ENCODE data around the gene WSCD2. TPM values are rescaled to one million over a fixed set of nuclear protein-coding genes. Genes with fewer than 3 reads are reported as not detected.

Gene WSCD2
- polyA plus RNA-seq, 3 donors: not detected

- Histone ChIP-seq H3K4me3 (replicated peaks in 1 of 3; ENCODE audit: low read depth in 2 of 3, low read length in 3 of 3) (peak overlapping the region in 1 of 3 experiments; percentile 55), H3K9me3 (replicated peaks in 1 of 2; ENCODE audit: control insufficient read depth in 1 of 2, insufficient read depth in 1 of 2, low read length in 2 of 2) (no peaks in the 10 kb centered on the region), H3K79me2 (ENCODE audit: insufficient read depth, low read length) (no peaks in the 10 kb centered on the region), H3K9ac (ENCODE audit: insufficient read depth, low read length, poor library complexity, severe bottlenecking) (no peak overlapping the region), H2AFZ (ENCODE audit: insufficient read depth, low read depth, low read length, poor library complexity, severe bottlenecking) (peak overlapping the region; percentile 60), H3K27me3 (ENCODE audit: control insufficient read depth in 2 of 2, insufficient read depth in 2 of 2, low read length in 2 of 2) (peaks cover 0 to 4% of the 10 kb centered on the region in 2 donors), H3K4me1 (ENCODE audit: control insufficient read depth in 1 of 2, insufficient read depth in 2 of 2, low read length in 2 of 2) (peaks cover 29 to 32% of the 10 kb centered on the region in 2 donors), H3K4me2 (replicated peaks; ENCODE audit: extremely low read depth, low read length, poor library complexity, severe bottlenecking) (peak overlapping the region; percentile 59), H4K20me1 (ENCODE audit: insufficient read depth, low read length) (no peaks in the 10 kb centered on the region), H3K27ac (ENCODE audit: low read depth in 1 of 2, low read length in 2 of 2) (peak overlapping the region in 1 of 2 donors; percentile 38), H3K36me3 (replicated peaks in 1 of 2; ENCODE audit: control insufficient read depth in 1 of 2, insufficient read depth in 2 of 2, low read length in 2 of 2) (no peaks in the 10 kb centered on the region)
- DNase-seq: no peak
- no peaks in the 10 kb centered on the region for H3K36me3 Mint-ChIP-seq
- H3K4me1 Mint-ChIP-seq: peaks cover 36% of the 10 kb centered on the region
- TF ChIP-seq CTCF (IDR thresholded peaks at IDR 0.05): no peak
- peak overlapping the region in 1 of 2 donors; percentile 75 for H3K4me3 Mint-ChIP-seq
- H3K9me3 Mint-ChIP-seq: peaks cover 0 to 7% (median 3%) of the 10 kb centered on the region in 7 donors
- peak overlapping the region in 1 of 7 donors; percentile 71 for H3K27ac Mint-ChIP-seq
- intact Hi-C loops (cut with micrococcal nuclease): no loop called here
- peaks cover 6 to 15% (median 7%) of the 10 kb centered on the region in 3 donors for H3K27me3 Mint-ChIP-seq (ENCODE audit: low read depth in 3 of 3)
- no CpG with 5 or more reads among the region's 2 CpGs for WGBS (ENCODE audit: insufficient coverage)
Measured at GRCh38 chr12:108282160-108282559, 153.1 kb downstream of the WSCD2 start.

GRCh38 chr12:108282676-108283075 is 153.6 kb downstream of the WSCD2 start:
- no peaks in the 10 kb centered on the region for H4K20me1 ChIP-seq (ENCODE audit: insufficient read depth, low read length)
- peak overlapping the region; percentile 60 for H2AFZ ChIP-seq (ENCODE audit: insufficient read depth, low read depth, low read length, poor library complexity, severe bottlenecking)
- peaks cover 0 to 7% (median 3%) of the 10 kb centered on the region in 7 donors for H3K9me3 Mint-ChIP-seq
- no peak for TF ChIP-seq CTCF (IDR thresholded peaks at IDR 0.05)
- intact Hi-C loops (cut with micrococcal nuclease): no loop called here
- H3K4me1 Mint-ChIP-seq: peaks cover 33% of the 10 kb centered on the region
- H3K4me1 ChIP-seq (ENCODE audit: control insufficient read depth in 1 of 2, insufficient read depth in 2 of 2, low read length in 2 of 2): peaks cover 29 to 32% of the 10 kb centered on the region in 2 donors
- 0% methylated on average over 2 of the region's 3 CpGs for WGBS (ENCODE audit: insufficient coverage)
- H3K79me2 ChIP-seq (ENCODE audit: insufficient read depth, low read length): no peaks in the 10 kb centered on the region
- H3K27me3 Mint-ChIP-seq (ENCODE audit: low read depth in 3 of 3): peaks cover 6 to 15% (median 7%) of the 10 kb centered on the region in 3 donors
- H3K27ac Mint-ChIP-seq: peak overlapping the region in 6 of 7 donors; percentile 13 to 74 (median 56)
- no peak overlapping the region for H3K9ac ChIP-seq (ENCODE audit: insufficient read depth, low read length, poor library complexity, severe bottlenecking)
- peaks cover 0 to 4% of the 10 kb centered on the region in 2 donors for H3K27me3 ChIP-seq (ENCODE audit: control insufficient read depth in 2 of 2, insufficient read depth in 2 of 2, low read length in 2 of 2)
- no peaks in the 10 kb centered on the region for H3K36me3 ChIP-seq (replicated peaks in 1 of 2; ENCODE audit: control insufficient read depth in 1 of 2, insufficient read depth in 2 of 2, low read length in 2 of 2)
- no peaks in the 10 kb centered on the region for H3K36me3 Mint-ChIP-seq
- H3K9me3 ChIP-seq (replicated peaks in 1 of 2; ENCODE audit: control insufficient read depth in 1 of 2, insufficient read depth in 1 of 2, low read length in 2 of 2): no peaks in the 10 kb centered on the region
- H3K4me3 Mint-ChIP-seq: peak overlapping the region; percentile 24 to 75
- no peak for DNase-seq
- H3K4me2 ChIP-seq (replicated peaks; ENCODE audit: extremely low read depth, low read length, poor library complexity, severe bottlenecking): peak overlapping the region; percentile 59
- H3K4me3 ChIP-seq (replicated peaks in 1 of 3; ENCODE audit: low read depth in 2 of 3, low read length in 3 of 3): peak overlapping the region in 1 of 3 experiments; percentile 55
- peak overlapping the region; percentile 13 to 38 for H3K27ac ChIP-seq (ENCODE audit: low read depth in 1 of 2, low read length in 2 of 2)
